Activated T-cell treated with anti-CD3 and anti-CD28 coated beads, Interleukin-2, amount 50 U/mL, for 24 hours (primary cell): ENCODE data around the gene SEC23A.
"Not testable (repeated sequence)": the region's sequence is repeated elsewhere in the genome, so short reads cannot be mapped to it uniquely, and the experiment has no call there.

Experiments used
- DNase-seq: peaks from one replicate; pipeline ENCODE4 v3.0.0-alpha.2; 2020
- H3K27ac Mint-ChIP-seq: 2 replicates; pipeline ENCODE4 v1.8.0; 2020; ENCODE audit warnings: mild to moderate bottlenecking, mixed read lengths
- H3K27me3 Mint-ChIP-seq: 2 replicates; pipeline ENCODE4 v1.8.0; 2020; ENCODE audit warnings: mixed read lengths
- H3K36me3 Mint-ChIP-seq: 2 replicates; pipeline ENCODE4 v1.8.0; 2020; ENCODE audit warnings: low read depth, mixed read lengths
- H3K4me1 Mint-ChIP-seq: 2 replicates; pipeline ENCODE4 v1.8.0; 2020; ENCODE audit warnings: low read depth, mixed read lengths
- H3K4me3 Mint-ChIP-seq: 2 replicates; pipeline ENCODE4 v1.8.0; 2020; ENCODE audit warnings: mild to moderate bottlenecking, moderate library complexity, mixed read lengths
- H3K9me3 Mint-ChIP-seq: 2 replicates; pipeline ENCODE4 v1.8.0; 2020; ENCODE audit warnings: mixed read lengths

Gene SEC23A

DNA sequence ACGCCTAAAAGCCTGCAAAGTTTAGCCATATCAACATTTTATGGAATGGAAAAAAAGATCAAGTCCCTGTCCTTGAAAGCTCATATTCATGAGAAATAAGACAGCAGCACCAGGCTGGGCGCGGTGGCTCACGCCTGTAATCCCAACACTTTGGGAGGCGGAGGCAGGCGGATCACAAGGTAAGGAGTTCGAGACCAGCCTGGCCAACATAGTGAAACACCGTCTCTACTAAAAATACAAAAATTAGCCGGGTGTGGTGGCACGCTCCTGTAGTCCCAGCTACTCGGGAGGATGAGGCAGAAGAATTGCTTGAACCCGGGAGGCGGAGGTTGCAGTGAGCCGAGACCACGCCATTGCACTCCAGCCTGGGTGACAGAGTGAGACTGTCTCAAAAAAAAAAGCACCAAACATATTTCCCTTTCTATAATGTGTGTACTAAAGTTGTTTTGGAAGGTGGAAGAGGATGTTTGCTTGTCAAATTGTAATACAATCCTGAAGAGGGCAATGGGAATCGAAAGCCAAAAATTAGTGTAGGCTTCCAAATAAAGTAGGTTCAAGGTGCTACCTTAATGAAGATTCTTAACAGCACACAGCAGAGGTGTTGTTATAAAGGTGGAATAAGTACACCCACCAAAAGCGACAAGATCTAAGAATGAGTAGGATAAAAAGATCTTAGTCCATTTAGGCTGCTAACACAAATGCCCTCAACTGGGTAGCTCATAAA lies 1.2 kb upstream of the SEC23A start:
- peak overlapping the region; percentile 94 for H3K4me3 Mint-ChIP-seq
- H3K36me3 Mint-ChIP-seq: peaks cover 24% of the 10 kb centered on the region
- not testable (repeated sequence) for H3K9me3 Mint-ChIP-seq, H3K27me3 Mint-ChIP-seq, DNase-seq
- peak overlapping the region; percentile 98 for H3K27ac Mint-ChIP-seq
- H3K4me1 Mint-ChIP-seq: peaks cover 44% of the 10 kb centered on the region

GRCh38 chr14:39102265-39102968 lies 618 bp downstream of the SEC23A start:
- Mint-ChIP-seq H3K9me3 (no peaks in the 10 kb centered on the region), H3K4me1 (peaks cover 50% of the 10 kb centered on the region), H3K36me3 (peaks cover 25% of the 10 kb centered on the region), H3K27ac (peak overlapping the region; percentile 91), H3K27me3 (no peaks in the 10 kb centered on the region), H3K4me3 (peak overlapping the region; percentile 94)
- DNase-seq: no peak

DNA sequence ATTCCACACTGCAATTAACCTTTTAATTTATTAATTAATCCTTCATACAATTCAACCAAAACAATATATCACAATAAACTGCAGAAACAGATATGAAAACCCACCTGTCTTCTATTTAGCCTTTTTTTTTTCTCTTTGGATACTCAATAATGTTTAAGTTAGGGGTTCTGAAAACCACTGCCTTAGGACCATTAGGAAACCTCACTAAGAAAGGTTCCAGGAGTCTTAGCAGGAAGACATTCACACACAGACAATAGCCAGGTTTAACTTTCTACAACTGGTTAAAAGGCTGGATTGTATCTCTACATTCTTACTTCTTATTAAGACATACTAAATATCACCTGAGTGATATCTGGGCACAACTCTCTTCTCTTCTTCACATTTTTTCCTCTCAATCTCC lies 3.3 kb downstream of the SEC23A start:
- Mint-ChIP-seq H3K4me1 (peaks cover 55% of the 10 kb centered on the region), H3K27me3 (no peaks in the 10 kb centered on the region), H3K4me3 (no peak overlapping the region), H3K9me3 (no peaks in the 10 kb centered on the region), H3K36me3 (peaks cover 41% of the 10 kb centered on the region), H3K27ac (peak overlapping the region; percentile 2)
- no peak for DNase-seq

DNA sequence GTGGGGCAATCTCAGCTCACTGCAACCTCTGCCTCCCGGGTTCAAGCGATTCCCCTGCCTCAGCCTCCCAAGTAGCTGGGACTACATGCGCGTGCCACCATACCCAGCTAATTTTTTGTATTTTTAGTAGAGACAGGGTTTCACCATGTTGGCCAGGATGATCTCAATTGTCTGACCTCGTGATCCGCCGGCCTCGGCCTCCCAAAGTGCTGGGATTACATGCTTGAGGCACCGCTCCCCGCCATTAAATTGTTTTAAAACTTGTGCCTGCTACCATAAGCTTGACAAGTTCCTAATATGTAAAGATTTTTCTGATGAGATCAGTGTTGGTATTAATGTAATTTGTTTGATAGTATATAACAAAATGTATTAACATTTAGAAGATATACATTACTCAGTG lies 3.8 kb downstream of the SEC23A start:
- not testable (repeated sequence) for H3K4me3 Mint-ChIP-seq, H3K9me3 Mint-ChIP-seq, DNase-seq, H3K27ac Mint-ChIP-seq, H3K27me3 Mint-ChIP-seq
- H3K4me1 Mint-ChIP-seq: peaks cover 55% of the 10 kb centered on the region
- peaks cover 46% of the 10 kb centered on the region for H3K36me3 Mint-ChIP-seq

DNA sequence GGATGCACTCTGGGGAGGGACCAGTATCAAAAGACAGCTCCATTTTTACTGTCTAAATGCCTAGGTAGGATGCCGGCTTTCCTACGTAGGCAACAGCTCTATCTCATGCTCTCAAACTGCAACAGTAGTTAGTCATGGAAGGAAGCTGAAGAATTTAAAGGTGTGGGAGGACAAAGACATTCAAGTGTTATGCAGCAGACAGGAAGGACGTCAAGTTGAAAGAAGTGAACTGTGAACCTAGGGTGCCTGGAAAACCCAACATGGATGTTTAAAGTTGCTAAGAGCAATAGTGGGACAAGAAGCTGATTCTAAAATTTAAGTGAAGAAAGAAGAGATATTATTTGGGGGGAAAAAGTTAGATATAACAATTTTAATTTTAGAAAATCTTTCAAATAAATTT lies 5.9 kb downstream of the SEC23A start:
- Mint-ChIP-seq H3K27me3 (no peaks in the 10 kb centered on the region), H3K9me3 (no peaks in the 10 kb centered on the region), H3K27ac (peak overlapping the region; percentile 76), H3K4me3 (peak overlapping the region; percentile 3), H3K36me3 (peaks cover 46% of the 10 kb centered on the region), H3K4me1 (peaks cover 47% of the 10 kb centered on the region)
- no peak for DNase-seq

DNA sequence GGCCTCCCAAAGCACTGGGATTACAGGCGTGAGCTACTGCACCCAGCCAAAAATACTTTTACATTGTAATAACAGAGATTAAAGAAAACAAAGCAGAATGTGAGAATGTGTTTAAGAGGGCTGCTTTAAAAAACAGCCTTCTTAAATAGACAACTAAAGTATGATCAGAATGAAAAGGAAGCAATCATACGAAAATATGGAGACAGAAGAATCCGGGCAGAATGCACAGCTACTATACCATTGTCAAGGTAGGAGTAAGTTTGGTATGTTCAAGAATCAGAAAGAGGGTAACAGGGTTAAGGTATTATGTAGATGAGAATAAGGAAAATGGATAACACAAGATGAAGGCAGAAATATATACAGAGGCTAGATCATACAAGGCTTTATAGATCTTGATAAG lies 8.5 kb downstream of the SEC23A start:
- Mint-ChIP-seq H3K36me3 (peaks cover 64% of the 10 kb centered on the region), H3K4me1 (peaks cover 47% of the 10 kb centered on the region), H3K4me3 (no peak overlapping the region), H3K27me3 (no peaks in the 10 kb centered on the region), H3K27ac (peak overlapping the region; percentile 82), H3K9me3 (no peaks in the 10 kb centered on the region)
- DNase-seq: no peak

DNA sequence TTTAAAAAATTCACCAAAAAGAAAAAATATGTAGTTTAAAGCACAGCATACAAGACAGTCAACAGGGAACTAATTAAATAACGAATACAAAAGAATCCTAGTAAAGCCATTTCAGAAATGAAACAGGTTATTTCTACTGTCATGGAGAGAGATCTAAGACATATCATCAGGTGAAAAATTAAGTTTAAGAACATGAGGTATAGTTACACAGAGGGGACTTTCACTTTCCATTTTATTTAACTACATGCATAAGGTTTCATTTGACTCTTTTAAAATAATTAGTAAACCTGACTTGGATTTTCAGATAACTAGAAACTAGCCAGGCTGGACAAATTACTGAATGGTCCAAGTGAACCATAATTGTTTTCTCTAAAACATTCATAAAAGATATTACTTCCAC lies 11.3 kb downstream of the SEC23A start:
- Mint-ChIP-seq H3K27ac (peak overlapping the region; percentile 45), H3K4me3 (no peak overlapping the region), H3K9me3 (no peaks in the 10 kb centered on the region), H3K27me3 (no peaks in the 10 kb centered on the region), H3K4me1 (peaks cover 35% of the 10 kb centered on the region), H3K36me3 (peaks cover 81% of the 10 kb centered on the region)
- no peak for DNase-seq

- H3K27me3 Mint-ChIP-seq: no peaks in the 10 kb centered on the region
- H3K4me3 Mint-ChIP-seq: no peak overlapping the region
- no peaks in the 10 kb centered on the region for H3K9me3 Mint-ChIP-seq
- H3K27ac Mint-ChIP-seq: peak overlapping the region; percentile 29
- peaks cover 34% of the 10 kb centered on the region for H3K4me1 Mint-ChIP-seq
- H3K36me3 Mint-ChIP-seq: peaks cover 83% of the 10 kb centered on the region
- DNase-seq: no peak
Observed at GRCh38 chr14:39090548-39091111, 12.4 kb downstream of the SEC23A start.

DNA sequence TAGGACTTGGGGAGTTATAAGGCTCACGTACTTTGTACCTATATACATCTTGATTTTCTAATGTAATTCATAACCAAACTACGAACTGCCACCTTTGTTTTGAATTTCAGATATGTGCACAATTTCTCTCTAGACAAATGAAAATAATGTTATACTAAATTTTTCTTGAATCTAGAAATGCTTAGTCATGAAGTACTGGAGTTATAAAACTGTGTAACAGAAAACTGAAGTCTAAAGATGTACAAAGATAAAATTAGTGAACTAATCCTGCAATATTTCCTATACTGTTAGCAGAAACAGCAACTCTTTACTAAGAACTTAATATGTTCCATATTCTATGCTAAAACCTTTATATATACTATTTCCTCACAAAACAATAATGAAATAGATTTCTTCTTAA lies 15.5 kb downstream of the SEC23A start:
- peaks cover 88% of the 10 kb centered on the region for H3K36me3 Mint-ChIP-seq
- no peak overlapping the region for H3K4me3 Mint-ChIP-seq
- no peak for DNase-seq
- H3K4me1 Mint-ChIP-seq: peaks cover 23% of the 10 kb centered on the region
- peak overlapping the region; percentile 26 for H3K27ac Mint-ChIP-seq
- H3K27me3 Mint-ChIP-seq: no peaks in the 10 kb centered on the region
- no peaks in the 10 kb centered on the region for H3K9me3 Mint-ChIP-seq

DNA sequence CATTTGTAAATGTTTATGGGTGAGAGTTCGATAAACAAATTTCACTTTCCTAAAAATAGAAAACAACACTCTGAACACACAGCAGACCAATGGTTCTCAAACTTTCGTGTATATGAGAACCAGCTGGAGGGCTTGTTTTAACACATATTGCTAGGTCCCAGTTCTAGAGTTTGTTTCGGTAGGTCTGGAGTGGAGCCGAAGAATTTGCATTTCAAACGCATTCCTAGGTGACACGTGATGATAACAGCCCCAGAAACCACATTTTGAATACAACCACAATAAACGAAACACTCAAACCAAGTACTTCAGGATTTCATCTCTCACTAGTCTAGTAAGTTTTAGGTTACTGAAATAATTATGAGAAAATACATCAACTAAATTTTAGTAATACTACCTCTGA lies 17.1 kb downstream of the SEC23A start:
- H3K9me3 Mint-ChIP-seq: no peaks in the 10 kb centered on the region
- peaks cover 14% of the 10 kb centered on the region for H3K4me1 Mint-ChIP-seq
- no peak overlapping the region for H3K4me3 Mint-ChIP-seq
- peak overlapping the region; percentile 26 for H3K27ac Mint-ChIP-seq
- H3K36me3 Mint-ChIP-seq: peaks cover 84% of the 10 kb centered on the region
- H3K27me3 Mint-ChIP-seq: no peaks in the 10 kb centered on the region
- DNase-seq: no peak

- peak overlapping the region; percentile 2 for H3K27ac Mint-ChIP-seq
- H3K9me3 Mint-ChIP-seq: no peaks in the 10 kb centered on the region
- peaks cover 5% of the 10 kb centered on the region for H3K4me1 Mint-ChIP-seq
- H3K27me3 Mint-ChIP-seq: no peaks in the 10 kb centered on the region
- no peak overlapping the region for H3K4me3 Mint-ChIP-seq
- DNase-seq: no peak
- peaks cover 87% of the 10 kb centered on the region for H3K36me3 Mint-ChIP-seq
Observed at GRCh38 chr14:39083127-39083526, 19.9 kb downstream of the SEC23A start.

GRCh38 chr14:39080886-39081285 lies 22.1 kb downstream of the SEC23A start:
- no peak for DNase-seq
- H3K27me3 Mint-ChIP-seq: no peaks in the 10 kb centered on the region
- peaks cover 1% of the 10 kb centered on the region for H3K4me1 Mint-ChIP-seq
- no peak overlapping the region for H3K4me3 Mint-ChIP-seq
- peaks cover 82% of the 10 kb centered on the region for H3K36me3 Mint-ChIP-seq
- H3K9me3 Mint-ChIP-seq: no peaks in the 10 kb centered on the region
- H3K27ac Mint-ChIP-seq: peak overlapping the region; percentile 62

DNA sequence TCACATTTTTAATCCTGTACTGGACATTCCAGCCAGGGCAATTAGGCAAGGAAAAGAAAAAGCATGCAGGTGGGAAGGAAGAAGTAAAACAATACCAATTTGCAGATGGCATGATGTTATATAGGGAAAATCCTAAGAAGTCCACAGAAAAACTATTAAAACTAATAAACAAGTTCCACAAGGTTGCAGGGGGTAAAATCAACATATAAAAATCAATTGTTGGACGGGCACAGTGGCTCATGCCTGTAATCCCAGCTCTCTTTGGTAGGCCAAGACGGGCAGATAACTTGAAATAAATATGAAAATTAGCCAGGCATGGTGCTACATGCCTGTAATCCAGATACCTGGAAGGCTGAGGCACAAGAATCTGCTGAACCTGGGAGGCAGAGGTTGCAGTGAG lies 31.9 kb downstream of the SEC23A start:
- no peaks in the 10 kb centered on the region for H3K9me3 Mint-ChIP-seq
- no peak for DNase-seq
- H3K4me3 Mint-ChIP-seq: no peak overlapping the region
- no peaks in the 10 kb centered on the region for H3K27me3 Mint-ChIP-seq
- H3K4me1 Mint-ChIP-seq: peaks cover 3% of the 10 kb centered on the region
- peaks cover 81% of the 10 kb centered on the region for H3K36me3 Mint-ChIP-seq
- no peak overlapping the region for H3K27ac Mint-ChIP-seq

DNA sequence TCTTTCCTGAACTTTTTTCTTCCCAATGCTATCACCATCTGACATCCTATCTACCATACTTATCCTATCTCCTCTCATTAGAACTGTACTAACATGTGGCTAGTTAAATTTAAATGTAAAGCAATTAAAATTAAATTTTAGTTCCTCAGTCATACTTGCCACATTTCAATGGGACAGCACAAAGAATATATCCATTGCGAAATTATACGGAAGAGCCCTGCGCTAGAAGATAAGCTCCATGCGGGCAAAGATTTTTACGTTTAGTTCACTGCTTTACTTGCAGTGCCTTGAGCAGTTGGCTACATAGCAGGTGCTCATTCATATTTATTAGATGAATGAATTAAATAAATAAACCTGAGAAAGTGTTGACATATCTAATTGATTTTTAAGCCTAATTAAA lies 33.1 kb downstream of the SEC23A start:
- Mint-ChIP-seq H3K36me3 (peaks cover 81% of the 10 kb centered on the region), H3K4me1 (peaks cover 3% of the 10 kb centered on the region), H3K9me3 (no peaks in the 10 kb centered on the region), H3K4me3 (no peak overlapping the region), H3K27me3 (no peaks in the 10 kb centered on the region), H3K27ac (no peak overlapping the region)
- DNase-seq: no peak

- not testable (repeated sequence) for DNase-seq, H3K9me3 Mint-ChIP-seq, H3K4me1 Mint-ChIP-seq, H3K27ac Mint-ChIP-seq, H3K27me3 Mint-ChIP-seq, H3K4me3 Mint-ChIP-seq
- peaks cover 83% of the 10 kb centered on the region for H3K36me3 Mint-ChIP-seq
Observed at GRCh38 chr14:39069169-39069805, 33.7 kb downstream of the SEC23A start.
